Endothelial cell of umbilical vein (primary cell): ENCODE measurements around the gene ZNF474. TPM values are rescaled to one million over a fixed set of nuclear protein-coding genes. Genes with fewer than 3 reads are reported as not detected.

Experiments
- BruUV-seq: library from RNA; stranded (reverse); fragments of 400-500 nt; replicated peaks from 2 replicates; lab custom pipeline; 2021; lab: Mats Ljungman, UMichigan
- CTCF ChIA-PET: fragments of 300-600, 350-600 bp; sonication (Branson Sonifier 250); formaldehyde crosslinking; loops from one replicate; lab custom pipeline; 2021; ENCODE audit warnings: antibody characterized with exemption, inconsistent platforms; lab: Charles Lee
- POLR2A ChIA-PET: fragments of 300-600, 350-600 bp; sonication (Branson Sonifier 250); formaldehyde crosslinking; loops from one replicate; lab custom pipeline; 2021; ENCODE audit warnings: antibody characterized with exemption, inconsistent platforms; lab: Charles Lee
- DNase-seq: peaks from one replicate; pipeline ENCODE4 v3.0.0-alpha.2; 2011; ENCODE audit warnings: low read depth, low spot score
- FAIRE-seq: peaks from 2 replicates; lab custom pipeline; 2011; peaks lifted over from hg19 to GRCh38; lab: Jason Lieb, UNC
- H2AFZ ChIP-seq: 2 replicates; pipeline ENCODE4 v1.6.0; 2012; ENCODE audit warnings: low read depth, low read length, control low read depth, inconsistent platforms
- H3K27ac ChIP-seq: 2 replicates; pipeline ENCODE4 v1.5.1; 2011; ENCODE audit warnings: low read depth, mild to moderate bottlenecking, control low read depth, low read length, moderate library complexity; ENCODE audit not compliant: insufficient read depth
- H3K27me3 ChIP-seq, 2 experiments: 2 replicates each; pipeline versions ENCODE4 v1.6.0 to v1.6.1; 2011; ENCODE audit warnings: low read length in 2 of 2, mixed read lengths in 1 of 2; ENCODE audit not compliant: control insufficient read depth in 2 of 2, insufficient read depth in 2 of 2
- H3K36me3 ChIP-seq, 2 experiments: 2 replicates in 1 of 2; 3 replicates in 1 of 2; pipeline ENCODE4 v1.5.1; 2011; ENCODE audit warnings: low read length in 2 of 2, mild to moderate bottlenecking in 1 of 2, moderate library complexity in 1 of 2; ENCODE audit not compliant: control insufficient read depth in 2 of 2, insufficient read depth in 2 of 2; ENCODE audit errors: extremely low read depth in 1 of 2
- H3K4me1 ChIP-seq: 3 replicates; pipeline ENCODE4 v1.5.1; 2011; ENCODE audit warnings: mild to moderate bottlenecking, low read length; ENCODE audit not compliant: control insufficient read depth, insufficient read depth; ENCODE audit errors: extremely low read depth
- H3K4me2 ChIP-seq: 2 replicates; pipeline ENCODE4 v1.6.1; 2011; ENCODE audit warnings: low read length, control low read depth, mixed read lengths; ENCODE audit not compliant: insufficient read depth
- H3K4me3 ChIP-seq, 3 experiments: fragments of 200-600 bp in 1 of 3; sonication (generic), shearing (Covaris generic) in 1 of 3; replicated peaks in 1 of 3; 2 replicates each; pipeline ENCODE4 v1.5.1; 2011 to 2016; ENCODE audit warnings: control low read depth in 3 of 3, low read length in 3 of 3, mild to moderate bottlenecking in 2 of 3, inconsistent platforms in 1 of 3, low read depth in 1 of 3, moderate library complexity in 1 of 3; ENCODE audit not compliant: insufficient read depth in 1 of 3
- H3K79me2 ChIP-seq: 2 replicates; pipeline ENCODE4 v1.6.0; 2012; ENCODE audit warnings: low read length, inconsistent platforms; ENCODE audit not compliant: control insufficient read depth, insufficient read depth
- H3K9ac ChIP-seq: replicated peaks from 2 replicates; pipeline ENCODE3; 2011; ENCODE audit warnings: low read length, control low read depth; ENCODE audit not compliant: insufficient read depth; ENCODE audit errors: extremely low read depth
- H3K9me1 ChIP-seq: replicated peaks from 3 replicates; pipeline ENCODE4 v1.6.0; 2011; ENCODE audit warnings: mild to moderate bottlenecking, low read length; ENCODE audit not compliant: control insufficient read depth, insufficient read depth; ENCODE audit errors: extremely low read depth
- H3K9me3 ChIP-seq: replicated peaks from 2 replicates; pipeline ENCODE4 v1.5.1; 2012; ENCODE audit warnings: low read length, inconsistent platforms; ENCODE audit not compliant: control insufficient read depth, insufficient read depth
- H4K20me1 ChIP-seq: replicated peaks from 2 replicates; pipeline ENCODE3; 2011; ENCODE audit warnings: mild to moderate bottlenecking, low read length; ENCODE audit not compliant: control insufficient read depth, insufficient read depth; ENCODE audit errors: extremely low read depth
- EZH2 ChIP-seq: IDR thresholded peaks from 2 replicates; pipeline ENCODE4 v1.6.1; 2012; ENCODE audit warnings: borderline replicate concordance, low read depth, mild to moderate bottlenecking, moderate library complexity, low read length, inconsistent platforms; ENCODE audit not compliant: severe bottlenecking
- POLR2A ChIP-seq: IDR thresholded peaks from 2 replicates; pipeline ENCODE4 v1.6.1; 2012; ENCODE audit warnings: low read depth, mild to moderate bottlenecking, control low read depth, low read length
- POLR2AphosphoS5 ChIP-seq: IDR thresholded peaks from 2 replicates; pipeline ENCODE4 v1.6.1; 2012; ENCODE audit warnings: low read depth, mild to moderate bottlenecking, control low read depth, low read length, moderate library complexity; ENCODE audit not compliant: insufficient read depth
- dilution Hi-C: fragments of 300-500 bp; cut with MboI; formaldehyde crosslinking; loops from one replicate; pipeline ENCODE4 v1.15.0; 2019; ENCODE audit warnings: low sequenced_read_pairs; ENCODE audit not compliant: extremely low pct_ligation_motif_present
- intact Hi-C: fragments of 100-400 bp; cut with micrococcal nuclease; formaldehyde crosslinking; loops from one replicate; pipeline ENCODE4 v1.10.0; 2022
- polyA plus RNA-seq, 4 experiments: library from polyadenylated mRNA; depleted of rRNA in 3 of 4; stranded (reverse) in 3 of 4; unstranded in 1 of 4; fragments of >200 nt; gene quantifications; 2 replicates each; pipeline versions ENCODE4 v1.2.1 to v1.2.3, GENCODE V29; 2011 to 2012; ENCODE audit warnings: missing spikeins in 1 of 4
- total RNA-seq: library from RNA; stranded (reverse); gene quantifications from 2 replicates; pipeline ENCODE4 v1.2.3, GENCODE V29; 2021
- TF ChIP-seq, protein P1 (sequence below): IDR thresholded peaks from 2 replicates; pipeline ENCODE4 v1.6.1; 2011; ENCODE audit not compliant: insufficient read depth, insufficient read length
- TF ChIP-seq, protein P2 (sequence below), 2 donors: IDR thresholded peaks; 1 replicate in 1 of 2; 2 replicates in 1 of 2; pipeline ENCODE4 v1.5.1; 2011; ENCODE audit warnings: low read length in 2 of 2, mild to moderate bottlenecking in 2 of 2, moderate library complexity in 2 of 2, control low read depth in 1 of 2, inconsistent platforms in 1 of 2, low read depth in 1 of 2; ENCODE audit not compliant: insufficient read depth in 1 of 2; ENCODE audit errors: extremely low read depth in 1 of 2

The ZNF474 gene
- total and polyA plus RNA-seq, 2 donors (not counting 3 experiments of a cell fraction or from before 2014, with no cell fraction given), result 0.03 TPM; not detected in 1

DNA sequence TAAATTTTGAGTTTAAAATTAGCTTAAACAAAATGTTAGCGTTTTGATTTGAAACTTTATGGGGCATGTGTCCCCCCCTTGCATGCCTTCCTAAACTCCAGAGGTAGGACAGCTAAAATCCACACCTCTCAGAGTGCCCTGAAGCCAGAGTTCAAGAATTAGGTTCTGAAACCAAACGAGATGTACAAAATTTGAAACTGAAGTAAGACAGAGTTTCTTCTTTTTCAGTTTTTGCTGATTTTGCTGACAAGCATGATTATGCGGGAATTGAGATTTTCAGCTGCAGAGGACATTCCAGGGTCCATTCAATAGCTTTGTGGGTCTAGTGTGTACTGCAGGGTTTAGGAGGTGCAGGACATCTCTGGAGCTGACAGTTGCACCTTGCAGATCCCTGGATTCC lies 34.2 kb upstream of the ZNF474 start:
- H2AFZ ChIP-seq, result no peak overlapping the region
- H3K9me3 ChIP-seq, result no peaks in the 10 kb centered on the region
- H3K36me3 ChIP-seq, result no peaks in the 10 kb centered on the region
- no TSS peak for BruUV-seq
- no peak overlapping the region for H3K4me2 ChIP-seq
- TF ChIP-seq POLR2A (no peak), EZH2 (no peak)
- TF ChIP-seq, protein P1, sequence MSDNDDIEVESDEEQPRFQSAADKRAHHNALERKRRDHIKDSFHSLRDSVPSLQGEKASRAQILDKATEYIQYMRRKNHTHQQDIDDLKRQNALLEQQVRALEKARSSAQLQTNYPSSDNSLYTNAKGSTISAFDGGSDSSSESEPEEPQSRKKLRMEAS, result no peak
- CTCF ChIA-PET, result interaction anchor here (0.8 to 2.3 kb wide), 6 partner anchors 13 to 134 kb away, joined by 3 to 15 read pairs (median 4); partner anchors contain the start of gene SRFBP1
- H3K4me1 ChIP-seq, result peaks cover 13% of the 10 kb centered on the region
- no peak for FAIRE-seq
- H3K79me2 ChIP-seq, result no peaks in the 10 kb centered on the region
- H4K20me1 ChIP-seq, result no peaks in the 10 kb centered on the region
- DNase-seq, result no peak
- H3K4me3 ChIP-seq, result no peak overlapping the region
- intact Hi-C loops (loop anchor here (5.0 kb wide), 1 partner anchor 1278 kb away; no protein-coding TSS in a partner anchor), dilution Hi-C loops (loop anchor here (25.0 kb wide), 1 partner anchor 92 kb away; no protein-coding TSS in a partner anchor)
- no peaks in the 10 kb centered on the region for H3K9me1 ChIP-seq
- no peak overlapping the region for H3K27ac ChIP-seq
- no peaks in the 10 kb centered on the region for H3K27me3 ChIP-seq
- no peak overlapping the region for H3K9ac ChIP-seq
- POLR2A ChIA-PET, result no interaction called here

DNA sequence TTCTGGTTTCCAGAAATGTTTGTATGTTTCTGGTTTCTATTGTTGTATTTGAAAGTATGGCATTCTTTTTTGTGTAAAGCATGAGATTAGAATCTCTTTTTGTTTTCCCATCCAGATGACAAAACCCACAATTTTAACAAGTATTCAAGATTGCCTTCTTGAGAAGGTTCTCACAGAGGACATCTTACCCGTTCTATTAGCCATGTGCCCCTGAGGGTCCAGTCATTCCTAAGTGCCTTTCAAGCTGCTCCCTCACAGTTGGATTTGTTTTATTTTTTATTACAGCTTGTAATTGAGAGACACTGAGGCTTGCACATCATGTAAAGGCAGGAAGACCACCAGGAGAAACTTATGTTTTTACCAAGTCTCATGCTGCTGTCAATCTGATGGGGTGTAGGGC lies 32.0 kb upstream of the ZNF474 start:
- no peaks in the 10 kb centered on the region for H4K20me1 ChIP-seq
- no peaks in the 10 kb centered on the region for H3K36me3 ChIP-seq
- H2AFZ ChIP-seq, result no peak overlapping the region
- H3K9me1 ChIP-seq, result no peaks in the 10 kb centered on the region
- no peak overlapping the region for H3K4me3 ChIP-seq
- no peak overlapping the region for H3K4me2 ChIP-seq
- ChIA-PET POLR2A (no interaction called here), CTCF (interaction anchor here (0.9 to 2.5 kb wide), 5 partner anchors 20 to 136 kb away, joined by 3 to 13 read pairs (median 3); partner anchors contain the start of gene LOX)
- H3K27me3 ChIP-seq, result no peaks in the 10 kb centered on the region
- peaks cover 8% of the 10 kb centered on the region for H3K4me1 ChIP-seq
- dilution Hi-C loops, result loop anchor here (25.0 kb wide), 1 partner anchor 90 kb away; no protein-coding TSS in a partner anchor
- no peak for FAIRE-seq
- no peak for DNase-seq
- no peak overlapping the region for H3K27ac ChIP-seq
- H3K79me2 ChIP-seq, result no peaks in the 10 kb centered on the region
- TF ChIP-seq EZH2 (no peak), POLR2AphosphoS5 (no peak)
- TF ChIP-seq, protein P2, sequence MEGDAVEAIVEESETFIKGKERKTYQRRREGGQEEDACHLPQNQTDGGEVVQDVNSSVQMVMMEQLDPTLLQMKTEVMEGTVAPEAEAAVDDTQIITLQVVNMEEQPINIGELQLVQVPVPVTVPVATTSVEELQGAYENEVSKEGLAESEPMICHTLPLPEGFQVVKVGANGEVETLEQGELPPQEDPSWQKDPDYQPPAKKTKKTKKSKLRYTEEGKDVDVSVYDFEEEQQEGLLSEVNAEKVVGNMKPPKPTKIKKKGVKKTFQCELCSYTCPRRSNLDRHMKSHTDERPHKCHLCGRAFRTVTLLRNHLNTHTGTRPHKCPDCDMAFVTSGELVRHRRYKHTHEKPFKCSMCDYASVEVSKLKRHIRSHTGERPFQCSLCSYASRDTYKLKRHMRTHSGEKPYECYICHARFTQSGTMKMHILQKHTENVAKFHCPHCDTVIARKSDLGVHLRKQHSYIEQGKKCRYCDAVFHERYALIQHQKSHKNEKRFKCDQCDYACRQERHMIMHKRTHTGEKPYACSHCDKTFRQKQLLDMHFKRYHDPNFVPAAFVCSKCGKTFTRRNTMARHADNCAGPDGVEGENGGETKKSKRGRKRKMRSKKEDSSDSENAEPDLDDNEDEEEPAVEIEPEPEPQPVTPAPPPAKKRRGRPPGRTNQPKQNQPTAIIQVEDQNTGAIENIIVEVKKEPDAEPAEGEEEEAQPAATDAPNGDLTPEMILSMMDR (IDR thresholded peaks at IDR 0.05; ENCODE audit: extremely low read depth in 1 of 2, insufficient read depth in 1 of 2, low read depth in 1 of 2, low read length in 2 of 2), result no peak
- TF ChIP-seq, protein P1, result no peak
- H3K9me3 ChIP-seq, result no peaks in the 10 kb centered on the region
- intact Hi-C loops, result loop anchor here (5.0 kb wide), 1 partner anchor 1280 kb away; no protein-coding TSS in a partner anchor
- BruUV-seq, result no TSS peak
- no peak overlapping the region for H3K9ac ChIP-seq
